ENCODE data around the gene CPA4. TPM values are rescaled to one million over a fixed set of nuclear protein-coding genes. Genes with fewer than 3 reads are reported as not detected.
"Not testable (repeated sequence)": the region's sequence is repeated elsewhere in the genome, so short reads cannot be mapped to it uniquely, and the experiment has no call there.

The CPA4 gene
- total RNA-seq, 2 experiments from 2014 or later: not detected

- Mint-ChIP-seq H3K27ac (no peak overlapping the region), H3K36me3 (ENCODE audit: low read depth) (no peaks in the 10 kb centered on the region), H3K9me3 (ENCODE audit: low read depth) (no peaks in the 10 kb centered on the region), H3K27me3 (no peaks in the 10 kb centered on the region), H3K4me3 (no peak overlapping the region), H3K4me1 (no peaks in the 10 kb centered on the region)
- no peak for ATAC-seq
- POLR2A ChIA-PET: no interaction called here
- no peak for DNase-seq
- intact Hi-C loops (cut with DNase I, micrococcal nuclease): no loop called here
- CTCF ChIA-PET: no interaction called here
These were observed 11.0 kb downstream of the CPA4 start for GRCh38 chr7:130303982-130304381.

GRCh38 chr7:130304878-130305277, 11.9 kb downstream of the CPA4 start:
- H3K4me3 Mint-ChIP-seq: no peak overlapping the region
- CTCF ChIA-PET: interaction anchor here (0.7 to 0.8 kb wide), 2 partner anchors 417 to 1421 kb away, joined by 3 read pairs; no protein-coding TSS in a partner anchor
- no peaks in the 10 kb centered on the region for H3K9me3 Mint-ChIP-seq (ENCODE audit: low read depth)
- no peak overlapping the region for H3K27ac Mint-ChIP-seq
- POLR2A ChIA-PET: interaction anchor here (0.6 kb wide), 1 partner anchor 753 kb away, joined by 3 read pairs; no protein-coding TSS in a partner anchor
- no peak for ATAC-seq
- no peaks in the 10 kb centered on the region for H3K36me3 Mint-ChIP-seq (ENCODE audit: low read depth)
- intact Hi-C loops (cut with DNase I, micrococcal nuclease): no loop called here
- peaks cover 2% of the 10 kb centered on the region for H3K4me1 Mint-ChIP-seq
- DNase-seq: no peak
- H3K27me3 Mint-ChIP-seq: no peaks in the 10 kb centered on the region

GRCh38 chr7:130305433-130306042, 12.6 kb downstream of the CPA4 start:
- ATAC-seq (no peak), DNase-seq (no peak)
- no peak overlapping the region for H3K4me3 Mint-ChIP-seq
- ChIA-PET POLR2A (no interaction called here), CTCF (interaction anchor here (0.8 kb wide), 1 partner anchor 1421 kb away, joined by 3 read pairs; no protein-coding TSS in a partner anchor)
- no peaks in the 10 kb centered on the region for H3K36me3 Mint-ChIP-seq (ENCODE audit: low read depth)
- no peaks in the 10 kb centered on the region for H3K9me3 Mint-ChIP-seq (ENCODE audit: low read depth)
- no peak overlapping the region for H3K27ac Mint-ChIP-seq
- intact Hi-C loops (cut with DNase I, micrococcal nuclease): no loop called here
- peaks cover 2% of the 10 kb centered on the region for H3K4me1 Mint-ChIP-seq
- H3K27me3 Mint-ChIP-seq: no peaks in the 10 kb centered on the region

- DNase-seq: peak; percentile 13
- intact Hi-C loops (cut with DNase I, micrococcal nuclease): no loop called here
- no peak overlapping the region for H3K4me3 Mint-ChIP-seq
- no peaks in the 10 kb centered on the region for H3K9me3 Mint-ChIP-seq (ENCODE audit: low read depth)
- peak; percentile 42 for ATAC-seq
- ChIA-PET POLR2A (interaction anchor here (1.0 kb wide), 1 partner anchor 33 kb away, joined by 5 read pairs; no protein-coding TSS in a partner anchor), CTCF (no interaction called here)
- no peak overlapping the region for H3K27ac Mint-ChIP-seq
- H3K4me1 Mint-ChIP-seq: peaks cover 2% of the 10 kb centered on the region
- no peaks in the 10 kb centered on the region for H3K27me3 Mint-ChIP-seq
- H3K36me3 Mint-ChIP-seq (ENCODE audit: low read depth): no peaks in the 10 kb centered on the region
These were observed 17.0 kb downstream of the CPA4 start for GRCh38 chr7:130309986-130310385.

- ATAC-seq (no peak), DNase-seq (no peak)
- ChIA-PET CTCF (interaction anchor here (1.5 kb wide), 1 partner anchor 71 kb away, joined by 3 read pairs; no protein-coding TSS in a partner anchor), POLR2A (no interaction called here)
- Mint-ChIP-seq H3K27me3 (no peaks in the 10 kb centered on the region), H3K27ac (no peak overlapping the region), H3K36me3 (ENCODE audit: low read depth) (no peaks in the 10 kb centered on the region), H3K4me3 (no peak overlapping the region), H3K4me1 (peaks cover 2% of the 10 kb centered on the region), H3K9me3 (ENCODE audit: low read depth) (no peaks in the 10 kb centered on the region)
- intact Hi-C loops (cut with DNase I, micrococcal nuclease): no loop called here
These were observed 21.3 kb downstream of the CPA4 start for GRCh38 chr7:130314305-130314704.

- no peak overlapping the region for H3K4me3 Mint-ChIP-seq
- no peak overlapping the region for H3K27ac Mint-ChIP-seq
- ATAC-seq (no peak), DNase-seq (no peak)
- H3K9me3 Mint-ChIP-seq (ENCODE audit: low read depth): no peaks in the 10 kb centered on the region
- POLR2A ChIA-PET: no interaction called here
- no peaks in the 10 kb centered on the region for H3K27me3 Mint-ChIP-seq
- intact Hi-C loops (cut with DNase I, micrococcal nuclease): no loop called here
- CTCF ChIA-PET: no interaction called here
- no peaks in the 10 kb centered on the region for H3K36me3 Mint-ChIP-seq (ENCODE audit: low read depth)
- H3K4me1 Mint-ChIP-seq: peaks cover 5% of the 10 kb centered on the region
These were observed 26.6 kb downstream of the CPA4 start for GRCh38 chr7:130319541-130319940.

GRCh38 chr7:130321542-130322229, 28.7 kb downstream of the CPA4 start:
- H3K27ac Mint-ChIP-seq; H3K9me3 Mint-ChIP-seq (ENCODE audit: low read depth); intact Hi-C loops (cut with DNase I, micrococcal nuclease); H3K4me3 Mint-ChIP-seq; H3K4me1 Mint-ChIP-seq; CTCF ChIA-PET; DNase-seq; H3K36me3 Mint-ChIP-seq (ENCODE audit: low read depth); H3K27me3 Mint-ChIP-seq: not testable (repeated sequence)
- ATAC-seq: peak; percentile 84
- POLR2A ChIA-PET: interaction anchor here (0.6 kb wide), 1 partner anchor 556 kb away, joined by 4 read pairs; no protein-coding TSS in a partner anchor

GRCh38 chr7:130322615-130323014, 29.7 kb downstream of the CPA4 start:
- intact Hi-C loops (cut with DNase I, micrococcal nuclease): no loop called here

GRCh38 chr7:130324306-130324943, 31.5 kb downstream of the CPA4 start:
- Mint-ChIP-seq H3K27ac (no peak overlapping the region), H3K36me3 (ENCODE audit: low read depth) (no peaks in the 10 kb centered on the region), H3K4me1 (peaks cover 5% of the 10 kb centered on the region), H3K4me3 (no peak overlapping the region), H3K9me3 (ENCODE audit: low read depth) (no peaks in the 10 kb centered on the region), H3K27me3 (no peaks in the 10 kb centered on the region)
- intact Hi-C loops (cut with DNase I, micrococcal nuclease): no loop called here
- DNase-seq: no peak
- ATAC-seq: no peak
- CTCF ChIA-PET: interaction anchor here (1.0 kb wide), 1 partner anchor 23 kb away, joined by 3 read pairs; no protein-coding TSS in a partner anchor
- POLR2A ChIA-PET: no interaction called here

More at GRCh38 chr7:130322615-130323014, 29.7 kb downstream of the CPA4 start:
- Mint-ChIP-seq H3K4me3 (no peak overlapping the region), H3K9me3 (ENCODE audit: low read depth) (no peaks in the 10 kb centered on the region), H3K27ac (no peak overlapping the region), H3K36me3 (ENCODE audit: low read depth) (no peaks in the 10 kb centered on the region), H3K4me1 (peaks cover 5% of the 10 kb centered on the region), H3K27me3 (no peaks in the 10 kb centered on the region)
- DNase-seq (no peak), ATAC-seq (no peak)
- ChIA-PET POLR2A (no interaction called here), CTCF (no interaction called here)

- CTCF ChIA-PET: interaction anchor here (0.6 to 1.6 kb wide), 5 partner anchors 14 to 43 kb away, joined by 3 read pairs; no protein-coding TSS in a partner anchor
- Mint-ChIP-seq H3K9me3 (ENCODE audit: low read depth) (no peaks in the 10 kb centered on the region), H3K4me3 (no peak overlapping the region), H3K27me3 (no peaks in the 10 kb centered on the region), H3K4me1 (peaks cover 4% of the 10 kb centered on the region), H3K27ac (no peak overlapping the region), H3K36me3 (ENCODE audit: low read depth) (no peaks in the 10 kb centered on the region)
- intact Hi-C loops (cut with DNase I, micrococcal nuclease): no loop called here
- POLR2A ChIA-PET: no interaction called here
- no peak for ATAC-seq
- DNase-seq: no peak
These were observed 36.7 kb downstream of the CPA4 start for GRCh38 chr7:130329681-130330080.

- H3K36me3 Mint-ChIP-seq (ENCODE audit: low read depth): no peaks in the 10 kb centered on the region
- CTCF ChIA-PET: interaction anchor here (0.5 to 0.6 kb wide), 2 partner anchors 296 to 424 kb away, joined by 3 read pairs; no protein-coding TSS in a partner anchor
- no peaks in the 10 kb centered on the region for H3K27me3 Mint-ChIP-seq
- intact Hi-C loops (cut with DNase I, micrococcal nuclease): no loop called here
- H3K9me3 Mint-ChIP-seq (ENCODE audit: low read depth): no peaks in the 10 kb centered on the region
- no peak overlapping the region for H3K4me3 Mint-ChIP-seq
- POLR2A ChIA-PET: no interaction called here
- H3K4me1 Mint-ChIP-seq: peaks cover 4% of the 10 kb centered on the region
- no peak overlapping the region for H3K27ac Mint-ChIP-seq
- DNase-seq (no peak), ATAC-seq (no peak)
These were observed 39.5 kb downstream of the CPA4 start for GRCh38 chr7:130332259-130333053.
